ENCODE data around the gene GLYATL2.

Gene GLYATL2

DNA sequence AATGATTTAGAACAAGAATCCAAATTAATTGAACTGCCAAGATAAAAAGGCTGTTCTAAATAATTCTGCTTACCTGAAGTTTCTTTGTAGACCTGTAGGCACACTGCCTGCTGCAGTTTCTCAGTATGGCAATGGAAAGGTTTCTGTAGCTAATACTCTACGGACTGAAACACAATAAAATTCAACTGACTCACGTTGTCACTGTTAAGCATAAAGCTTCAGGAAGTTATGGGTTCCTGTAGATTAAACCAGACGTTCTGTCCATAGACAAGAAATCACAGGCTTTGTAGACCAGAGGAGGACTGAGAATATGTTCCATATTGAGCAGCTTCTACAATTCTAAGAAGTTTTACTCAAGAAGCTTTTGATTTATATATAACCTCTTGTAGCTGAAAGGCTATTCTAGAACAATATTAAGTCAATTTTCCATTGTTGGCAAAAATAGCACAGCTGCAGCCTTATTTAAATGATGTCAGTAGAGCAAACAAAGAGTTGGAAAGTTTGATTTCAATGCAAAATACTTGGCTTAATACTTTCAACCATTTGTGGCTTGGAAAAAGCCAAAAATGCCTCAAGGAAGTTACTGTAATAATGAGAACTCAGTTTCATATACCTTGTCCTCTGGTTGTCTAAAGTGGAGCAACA lies at the start of gene GLYATL2:
Gene GLYATL2 (minus strand): TSS at position 344 of the 645 bp plus-strand sequence. CDS start 5,092 bp downstream, outside the sequence.
- no peak for DNase-seq

DNA sequence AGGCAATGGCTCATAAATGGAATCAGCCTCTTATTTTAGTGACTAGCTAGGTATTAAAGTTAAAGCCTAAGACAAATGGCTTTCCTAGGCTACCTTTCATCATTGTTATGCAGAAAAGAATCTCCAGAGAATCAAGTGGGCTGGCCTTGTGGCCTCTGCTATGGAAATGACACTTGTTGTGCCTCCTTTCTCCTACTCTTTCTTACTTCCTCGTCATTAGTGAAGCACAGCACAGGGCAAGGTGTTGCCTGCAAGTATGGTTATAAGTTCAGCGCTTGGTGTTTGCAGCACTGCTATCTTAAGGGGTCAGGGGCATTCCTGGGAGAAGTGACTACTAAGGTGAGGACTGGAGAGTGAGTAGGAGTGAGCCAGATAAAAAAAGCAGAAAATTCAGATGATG lies 49.4 kb upstream of the GLYATL2 start:
- no peak for DNase-seq

DNA sequence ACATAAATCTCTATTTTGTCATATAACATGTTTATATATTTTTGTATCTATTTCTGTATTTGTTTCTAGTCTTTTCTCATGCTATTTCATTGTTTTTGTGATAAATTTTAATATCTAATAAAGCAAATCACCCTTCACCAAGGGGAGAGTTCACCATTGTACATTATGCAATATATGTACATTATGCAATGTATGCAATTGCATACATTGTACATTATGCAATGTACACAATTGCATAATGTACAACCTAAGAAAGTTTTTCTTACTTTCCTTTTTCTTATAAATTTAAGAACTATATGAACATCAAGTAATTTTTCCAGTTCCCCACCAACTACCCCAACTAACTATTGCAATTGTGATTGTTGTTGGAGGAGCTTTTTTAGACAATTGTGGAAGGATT lies 44.1 kb upstream of the GLYATL2 start:
- DNase-seq = no peak

DNA sequence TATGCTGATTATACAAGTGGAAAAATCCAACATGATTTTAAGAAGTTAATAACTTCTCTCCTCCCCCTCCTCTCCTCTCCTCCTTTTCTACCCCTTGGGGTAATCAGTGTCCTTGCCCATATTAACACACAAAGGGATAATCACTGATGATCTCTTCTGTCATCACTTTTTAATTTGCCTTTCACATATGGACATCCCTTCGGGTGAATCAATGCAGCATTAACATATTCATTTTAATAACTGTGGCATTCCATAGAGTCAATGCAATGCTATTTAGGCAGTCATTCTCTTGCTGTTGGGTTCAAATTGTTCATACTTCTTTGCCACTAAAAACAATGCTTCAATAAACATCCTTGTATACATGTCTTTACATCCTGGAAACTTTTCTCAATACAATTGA lies 42.9 kb upstream of the GLYATL2 start:
- no peak for DNase-seq

GRCh38 chr11:58880625-58881024 lies 36.1 kb upstream of the GLYATL2 start:
- no peak for DNase-seq

DNA sequence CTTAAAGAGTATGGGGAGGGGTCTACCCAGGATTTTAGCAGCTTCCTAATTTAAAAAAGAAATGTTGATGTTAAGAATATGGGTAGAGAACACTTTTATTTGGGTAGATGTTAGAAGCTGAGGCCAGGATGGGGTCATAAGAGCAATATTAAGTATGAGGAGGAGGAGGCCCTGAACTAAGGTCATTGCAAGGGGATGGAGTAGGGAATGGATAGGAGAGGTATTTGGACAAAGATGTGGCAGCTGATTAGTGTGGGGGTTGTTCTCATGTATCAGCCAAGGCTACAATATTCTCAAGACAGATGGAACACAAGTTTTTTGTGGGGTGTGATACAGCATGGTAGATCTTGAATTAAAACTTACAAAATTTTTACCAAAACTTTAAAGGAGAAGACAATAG lies 35.7 kb upstream of the GLYATL2 start:
- no peak for DNase-seq

DNA sequence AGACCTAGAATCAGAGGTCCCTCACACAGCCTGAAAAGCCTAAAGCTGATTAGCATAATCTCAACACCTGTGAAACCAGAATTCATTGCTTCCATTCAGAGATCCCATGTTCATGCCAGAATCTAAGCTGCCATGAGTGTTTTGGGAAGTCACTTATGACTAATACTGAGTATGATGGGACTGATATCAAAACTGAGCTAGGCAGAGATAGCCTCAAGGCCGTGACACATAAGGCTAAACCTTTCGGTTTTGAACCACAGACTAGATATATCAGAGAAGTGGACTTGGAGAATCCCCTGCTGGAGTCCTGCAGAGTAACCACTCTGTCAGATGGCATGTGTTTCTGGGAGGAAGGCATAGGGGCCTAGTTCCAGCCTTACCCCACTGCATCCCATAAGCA lies 23.1 kb upstream of the GLYATL2 start:
- no peak for DNase-seq

GRCh38 chr11:58866788-58867187 lies 22.3 kb upstream of the GLYATL2 start:
- no peak for DNase-seq

GRCh38 chr11:58864335-58864734 lies 19.8 kb upstream of the GLYATL2 start:
- no peak for DNase-seq

GRCh38 chr11:58863697-58864096 lies 19.2 kb upstream of the GLYATL2 start:
- no peak for DNase-seq

DNA sequence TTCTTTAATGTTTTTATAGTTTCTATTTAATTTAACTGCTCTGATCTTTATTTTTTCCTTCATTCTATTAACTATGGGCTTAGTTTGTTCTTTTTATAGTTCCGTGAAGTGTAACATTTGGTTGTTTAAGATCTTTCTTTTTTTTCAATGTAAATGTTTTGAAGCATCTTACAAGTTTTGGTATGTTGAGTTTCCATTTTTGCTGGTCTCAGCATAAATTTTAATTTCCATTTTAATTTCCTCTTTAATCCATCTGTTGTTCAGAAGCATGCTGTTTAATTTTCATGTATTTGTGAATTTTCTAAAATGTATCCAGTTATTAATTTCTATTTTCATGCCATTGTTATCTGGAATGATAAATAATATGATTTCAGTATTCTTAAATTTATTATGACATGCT lies 17.0 kb upstream of the GLYATL2 start:
- no peak for DNase-seq

- DNase-seq = no peak
Measured at GRCh38 chr11:58856806-58857205, 12.3 kb upstream of the GLYATL2 start.

GRCh38 chr11:58845386-58845785 lies 882 bp upstream of the GLYATL2 start:
- DNase-seq = no peak

DNA sequence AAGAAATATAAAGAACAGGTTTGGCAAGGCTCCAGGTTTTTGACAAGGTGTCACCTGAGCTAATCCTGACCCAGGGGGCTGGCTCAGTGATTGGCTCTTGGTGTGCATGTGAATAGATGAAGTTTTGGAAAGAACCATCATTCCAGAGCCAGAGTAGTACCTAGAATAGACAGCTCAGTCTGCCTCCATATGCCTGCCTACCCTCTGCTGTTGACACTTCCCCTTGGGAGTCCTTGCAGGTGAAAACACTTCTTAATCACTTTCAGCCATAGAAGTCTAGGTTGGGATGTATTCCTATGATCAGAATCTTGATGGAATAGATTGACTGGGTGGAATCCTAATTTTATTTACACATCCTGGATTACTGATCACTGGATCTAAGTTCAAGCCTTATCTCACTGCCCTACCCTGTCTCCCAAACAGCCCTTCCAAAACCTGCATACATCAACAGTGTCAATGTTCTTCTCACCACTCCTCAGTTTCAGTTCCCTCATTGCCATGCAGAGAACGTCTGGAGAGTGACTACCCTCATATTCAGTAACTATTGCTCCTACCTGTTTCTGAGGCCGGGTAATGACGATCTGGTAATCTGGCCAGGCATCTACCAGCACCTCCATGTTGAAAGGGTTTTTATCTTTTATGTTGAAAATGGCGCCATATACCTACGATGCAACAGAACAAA lies 6.7 kb downstream of the GLYATL2 start:
- DNase-seq = no peak

GRCh38 chr11:58832056-58832645 lies 12.4 kb downstream of the GLYATL2 start:
- DNase-seq = no peak

GRCh38 chr11:58830673-58831301 lies 13.7 kb downstream of the GLYATL2 start:
- no peak for DNase-seq

DNA sequence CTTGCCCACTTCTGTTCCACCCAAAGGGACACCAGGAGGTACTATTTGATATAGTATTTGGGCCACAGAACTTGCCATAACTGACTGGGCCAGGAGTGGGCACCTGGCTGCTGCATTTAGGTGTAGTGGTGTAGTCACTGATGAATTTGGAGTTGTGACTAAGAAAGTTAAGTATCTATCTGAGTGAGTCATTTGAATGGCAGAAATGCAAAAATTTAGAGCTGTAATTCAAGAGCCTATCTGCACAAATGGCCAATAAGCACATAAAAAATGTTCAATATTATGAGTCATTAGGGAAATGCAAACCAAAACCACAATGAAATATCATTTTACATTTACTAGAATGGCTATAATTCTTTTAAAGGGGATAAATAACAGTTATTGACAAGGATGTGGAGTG lies 14.7 kb downstream of the GLYATL2 start:
- no peak for DNase-seq

DNA sequence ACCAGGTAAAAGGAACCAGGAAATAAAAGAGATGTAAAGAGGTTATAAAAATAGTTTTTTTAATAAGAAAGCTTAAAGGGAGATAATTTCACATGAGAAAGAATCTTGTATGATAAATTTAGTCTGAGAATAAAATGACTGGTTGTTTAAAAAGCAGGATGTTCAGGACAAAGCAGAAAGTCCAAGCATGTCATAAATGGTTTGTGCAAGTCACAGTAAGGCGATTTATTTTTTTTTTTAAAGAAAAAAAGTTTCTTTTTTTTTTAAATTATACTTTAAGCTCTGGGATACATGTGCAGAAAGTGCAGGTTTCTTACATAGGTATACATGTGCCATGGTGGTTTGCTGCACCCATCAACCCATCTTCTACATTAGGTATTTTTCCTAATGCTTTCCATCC lies 30.8 kb downstream of the GLYATL2 start:
- no peak for DNase-seq

DNA sequence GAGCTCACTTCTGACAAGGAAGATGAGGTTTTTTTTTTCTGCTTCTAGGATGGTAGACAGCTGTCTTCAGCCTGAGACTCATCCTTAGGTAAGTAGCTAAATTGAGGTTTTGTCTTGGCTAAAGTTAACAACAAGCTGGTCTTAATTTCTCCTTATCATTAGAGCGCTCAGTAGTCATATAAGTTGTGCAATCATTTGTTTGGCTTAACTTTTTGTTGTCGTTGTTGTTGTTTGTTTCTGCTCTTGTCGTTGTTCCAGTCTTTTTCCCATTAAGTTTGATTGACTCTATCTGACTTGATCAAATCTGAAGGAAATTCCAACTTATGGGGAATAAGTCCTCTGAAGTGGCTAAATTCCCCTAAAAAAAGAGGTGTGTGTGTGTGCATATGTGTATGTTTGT lies 33.0 kb downstream of the GLYATL2 start:
- no peak for DNase-seq

GRCh38 chr11:58807343-58807742 lies 37.2 kb downstream of the GLYATL2 start:
- DNase-seq = no peak

DNA sequence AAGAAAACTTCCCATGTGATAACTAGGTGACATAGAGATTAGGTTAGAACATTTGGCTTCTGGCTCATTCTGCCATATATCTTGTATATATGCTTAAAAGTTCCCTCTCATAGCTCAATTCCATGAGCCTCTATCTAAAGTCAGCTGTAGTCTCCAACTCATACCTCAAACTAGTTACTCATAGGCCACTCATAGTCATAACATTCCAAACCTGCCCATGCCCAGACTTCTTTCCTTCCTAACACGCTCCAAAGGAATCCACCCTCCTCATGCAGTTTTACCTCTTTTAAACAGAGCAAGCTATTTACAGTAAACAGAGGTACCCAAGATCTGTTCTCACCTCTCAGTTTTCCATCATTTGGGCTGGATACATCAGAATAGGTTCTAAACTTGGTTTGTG lies 39.4 kb downstream of the GLYATL2 start:
- no peak for DNase-seq

- no peak for DNase-seq
Measured at GRCh38 chr11:58801974-58802545, 42.4 kb downstream of the GLYATL2 start.

- DNase-seq = no peak
Measured at GRCh38 chr11:58801302-58801701, 43.2 kb downstream of the GLYATL2 start.

GRCh38 chr11:58796333-58796732 lies 48.2 kb downstream of the GLYATL2 start:
- DNase-seq = no peak

Data from NCI-H2029 (cell line).